GM12801 (cell line): ENCODE measurements around the gene SYNGR4.

Experiments used
- CTCF ChIP-seq: IDR thresholded peaks from one replicate; pipeline ENCODE4 v1.5.1; 2011; ENCODE audit warnings: control low read depth; ENCODE audit not compliant: insufficient read length; ENCODE audit errors: extremely low read depth

SYNGR4 gene

GRCh38 chr19:48367855-48368254 lies 3.7 kb downstream of the SYNGR4 start:
- no peak for TF ChIP-seq CTCF

- TF ChIP-seq CTCF = no peak
Measured at GRCh38 chr19:48368936-48369335, 4.8 kb downstream of the SYNGR4 start.

GRCh38 chr19:48370955-48371354 lies 6.8 kb downstream of the SYNGR4 start:
- no peak for TF ChIP-seq CTCF

GRCh38 chr19:48371367-48371766 lies 7.2 kb downstream of the SYNGR4 start:
- TF ChIP-seq CTCF = no peak

GRCh38 chr19:48372904-48373303 lies 8.7 kb downstream of the SYNGR4 start:
- no peak for TF ChIP-seq CTCF

- no peak for TF ChIP-seq CTCF
Measured at GRCh38 chr19:48373567-48373966, 9.4 kb downstream of the SYNGR4 start.

GRCh38 chr19:48378194-48378570 lies 14.0 kb downstream of the SYNGR4 start:
- no peak for TF ChIP-seq CTCF

GRCh38 chr19:48379058-48379457 lies 14.9 kb downstream of the SYNGR4 start:
- no peak for TF ChIP-seq CTCF
